NCI-H2107 (cell line): Measurements from ENCODE around the gene SPESP1.

Experiments
- DNase-seq: peaks from one replicate; lab custom pipeline; 2025; lab: John Stamatoyannopoulos, UW

The SPESP1 gene

GRCh38 chr15:68930268-68931022 lies at the start of gene SPESP1:
SPESP1 (plus strand) TSS chr15:68930525; CDS start chr15:68930654, 129 bp downstream.
- no peak for DNase-seq

GRCh38 chr15:68885070-68885469 lies 45.3 kb upstream of the SPESP1 start:
- DNase-seq = no peak

GRCh38 chr15:68887120-68887519 lies 43.2 kb upstream of the SPESP1 start:
- DNase-seq = no peak

GRCh38 chr15:68887819-68888218 lies 42.5 kb upstream of the SPESP1 start:
- no peak for DNase-seq

- DNase-seq = no peak
These were observed 41.9 kb upstream of the SPESP1 start for GRCh38 chr15:68888419-68888818.

- no peak for DNase-seq
These were observed 36.1 kb upstream of the SPESP1 start for GRCh38 chr15:68894208-68894607.

- no peak for DNase-seq
These were observed 34.1 kb upstream of the SPESP1 start for GRCh38 chr15:68896178-68896577.

- DNase-seq = no peak
These were observed 33.3 kb upstream of the SPESP1 start for GRCh38 chr15:68897016-68897415.

GRCh38 chr15:68900027-68900426 lies 30.3 kb upstream of the SPESP1 start:
- no peak for DNase-seq

- no peak for DNase-seq
These were observed 22.9 kb upstream of the SPESP1 start for GRCh38 chr15:68907396-68907923.

GRCh38 chr15:68909601-68910100 lies 20.7 kb upstream of the SPESP1 start:
- DNase-seq = no peak

- DNase-seq = no peak
These were observed 20.0 kb upstream of the SPESP1 start for GRCh38 chr15:68910341-68910740.

- DNase-seq = no peak
These were observed 19.5 kb upstream of the SPESP1 start for GRCh38 chr15:68910816-68911215.

GRCh38 chr15:68921926-68922325 lies 8.4 kb upstream of the SPESP1 start:
- DNase-seq = no peak

GRCh38 chr15:68924866-68925560 lies 5.3 kb upstream of the SPESP1 start:
- DNase-seq = peak; percentile 7

GRCh38 chr15:68933001-68933400 lies 2.7 kb downstream of the SPESP1 start:
- DNase-seq = no peak

GRCh38 chr15:68934341-68934740 lies 4.0 kb downstream of the SPESP1 start:
- DNase-seq = no peak

- DNase-seq = no peak
These were observed 5.1 kb downstream of the SPESP1 start for GRCh38 chr15:68935400-68935937.

- DNase-seq = no peak
These were observed 9.2 kb downstream of the SPESP1 start for GRCh38 chr15:68939501-68939900.

GRCh38 chr15:68951813-68952212 lies 21.5 kb downstream of the SPESP1 start:
- no peak for DNase-seq

GRCh38 chr15:68957696-68958095 lies 27.4 kb downstream of the SPESP1 start:
- no peak for DNase-seq

- DNase-seq = no peak
These were observed 28.3 kb downstream of the SPESP1 start for GRCh38 chr15:68958597-68958996.

- no peak for DNase-seq
These were observed 32.1 kb downstream of the SPESP1 start for GRCh38 chr15:68962465-68962864.
